HG02798 (cell line): ENCODE results near the gene PCDHB6.
"Not testable (repeated sequence)": the region's sequence is repeated elsewhere in the genome, so short reads cannot be mapped to it uniquely, and the experiment has no call there.

Experiments
- ATAC-seq: cut with Tn5 transposase; IDR thresholded peaks from one replicate; pipeline ENCODE4 v1.9.1; 2021; ENCODE audit warnings: mild to moderate bottlenecking; ENCODE audit not compliant: unreplicated experiment, poor library complexity

Gene PCDHB6

GRCh38 chr5:141201126-141201525 is 51.3 kb downstream of the PCDHB6 start:
- not testable (repeated sequence) for ATAC-seq

DNA sequence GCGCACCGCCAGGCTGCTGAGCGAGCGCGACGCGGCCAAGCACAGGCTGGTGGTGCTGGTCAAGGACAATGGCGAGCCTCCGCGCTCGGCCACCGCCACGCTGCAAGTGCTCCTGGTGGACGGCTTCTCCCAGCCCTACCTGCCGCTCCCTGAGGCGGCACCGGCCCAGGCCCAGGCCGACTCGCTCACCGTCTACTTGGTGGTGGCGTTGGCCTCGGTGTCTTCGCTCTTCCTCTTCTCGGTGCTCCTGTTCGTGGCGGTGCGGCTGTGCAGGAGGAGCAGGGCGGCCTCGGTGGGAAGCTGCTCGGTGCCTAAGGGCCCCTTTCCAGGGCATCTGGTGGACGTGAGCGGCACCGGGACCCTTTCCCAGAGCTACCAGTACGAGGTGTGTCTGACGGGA is 51.8 kb downstream of the PCDHB6 start:
- not testable (repeated sequence) for ATAC-seq
